NCI-H2171 (cell line): ENCODE results near the gene RIPK4.
"Not testable (repeated sequence)": the region's sequence is repeated elsewhere in the genome, so short reads cannot be mapped to it uniquely, and the experiment has no call there.

Experiments
- DNase-seq: peaks from one replicate; lab custom pipeline; 2025; lab: John Stamatoyannopoulos, UW

RIPK4 gene

GRCh38 chr21:41714299-41714865, 52.5 kb downstream of the RIPK4 start:
- DNase-seq = not testable (repeated sequence)

DNA sequence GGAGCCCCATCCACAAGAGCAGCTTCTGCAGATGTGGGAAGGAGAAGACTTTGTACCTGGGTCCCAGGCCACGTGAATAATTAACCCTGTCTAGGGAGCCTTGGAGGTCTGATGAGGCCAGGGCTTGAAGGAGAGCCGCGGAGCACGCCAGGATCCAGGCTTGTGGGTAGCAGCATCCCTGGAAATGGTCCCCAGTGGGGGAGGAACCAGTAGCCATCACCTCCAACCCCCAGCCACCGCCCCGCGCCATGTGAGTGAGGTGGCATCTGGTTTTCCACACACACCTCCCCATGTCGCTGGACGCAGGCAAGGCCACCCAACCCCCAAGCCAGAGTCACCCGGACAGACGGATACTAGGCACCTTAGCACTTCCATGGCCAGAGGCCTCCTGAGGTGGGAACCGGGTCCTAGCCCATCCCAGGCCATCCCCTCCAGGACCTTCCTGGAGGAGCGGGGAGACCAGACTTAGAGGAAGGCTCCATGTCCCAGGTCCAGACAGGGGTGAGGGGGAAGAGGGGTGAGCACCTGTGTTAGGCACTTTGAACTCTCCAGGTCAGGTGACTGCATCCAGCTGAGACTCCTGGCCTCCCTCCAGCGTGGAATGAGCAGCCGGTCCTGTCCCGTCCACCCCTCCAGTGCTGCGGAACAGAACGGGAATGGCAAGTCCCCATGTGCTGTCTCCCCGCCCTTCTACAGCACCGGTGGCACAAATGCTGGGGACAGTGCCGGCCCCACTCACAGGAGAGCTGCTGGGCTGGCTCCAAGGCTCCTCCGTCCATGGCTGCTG, 53.2 kb downstream of the RIPK4 start:
- no peak for DNase-seq

GRCh38 chr21:41712730-41713129, 54.1 kb downstream of the RIPK4 start:
- no peak for DNase-seq

GRCh38 chr21:41712201-41712600, 54.7 kb downstream of the RIPK4 start:
- DNase-seq = no peak

DNA sequence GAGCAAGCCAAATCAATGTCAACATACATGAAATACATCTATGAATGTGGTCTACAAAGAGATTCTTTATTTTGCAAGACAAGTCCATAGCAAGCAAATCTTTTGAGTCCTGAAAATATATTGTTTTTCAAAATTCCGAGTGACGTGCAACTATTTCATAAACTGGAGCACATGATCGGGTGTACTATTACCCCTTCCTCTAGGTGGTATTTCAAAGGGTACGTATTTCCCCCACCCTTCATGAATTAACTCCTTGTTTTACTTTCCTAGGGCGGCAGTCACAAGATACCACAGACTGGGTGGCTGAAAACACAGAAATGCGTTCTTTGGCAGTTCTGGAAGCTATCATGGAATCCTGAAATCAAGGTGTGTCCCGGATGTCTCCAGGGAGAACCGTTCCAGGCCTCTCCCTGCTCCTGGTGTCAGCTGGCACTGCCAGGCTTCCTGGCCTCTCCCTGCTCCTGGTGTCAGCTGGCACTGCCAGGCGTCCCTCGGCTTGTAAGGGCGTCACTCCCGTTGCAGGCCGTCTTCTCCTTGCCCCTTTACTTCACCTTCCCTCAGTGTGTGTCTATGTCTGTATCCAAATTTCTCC, 55.3 kb downstream of the RIPK4 start:
- no peak for DNase-seq

- no peak for DNase-seq
Measured at GRCh38 chr21:41710823-41711160, 56.1 kb downstream of the RIPK4 start.

DNA sequence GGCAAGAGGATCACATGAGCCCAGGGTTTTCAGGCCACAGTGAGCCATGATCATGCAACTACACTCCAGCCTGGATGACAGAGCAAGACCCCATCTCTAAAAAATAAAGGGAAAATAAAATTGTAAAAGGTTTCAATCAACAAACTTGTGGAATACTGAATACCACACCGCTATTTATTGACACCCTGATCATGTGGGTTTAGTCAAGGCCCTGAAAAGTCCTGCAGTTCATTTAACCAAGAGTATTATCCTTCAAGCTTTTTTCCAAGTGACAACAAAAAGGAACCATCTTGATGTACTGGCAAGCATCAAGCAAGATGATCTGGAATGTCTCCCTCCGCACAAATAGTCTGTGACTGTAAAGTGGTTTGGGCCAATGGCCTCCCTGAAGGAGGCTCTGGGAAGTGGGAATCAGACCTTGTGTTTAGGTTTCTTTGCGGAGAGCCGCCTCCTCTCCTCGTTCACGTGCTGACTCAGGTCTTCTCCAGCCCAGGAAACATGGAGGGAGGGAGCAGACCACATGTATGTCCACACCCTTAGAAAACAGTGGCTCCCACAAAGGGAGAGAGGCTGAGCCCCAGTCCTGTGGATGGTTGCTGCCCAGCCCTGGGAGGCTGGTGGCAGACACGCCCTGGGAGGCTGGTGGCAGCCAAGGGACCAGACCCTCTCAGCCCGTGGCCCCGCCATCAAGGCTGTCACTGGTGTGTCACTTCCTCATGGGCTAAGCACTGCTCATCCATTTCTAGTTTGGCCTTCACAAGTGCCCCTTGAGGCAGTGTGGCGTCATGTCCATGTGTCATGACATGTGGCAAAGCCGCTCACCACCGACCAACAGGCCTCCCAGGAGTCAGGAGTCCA, 56.7 kb downstream of the RIPK4 start:
- DNase-seq = no peak

- no peak for DNase-seq
Measured at GRCh38 chr21:41709166-41709565, 57.7 kb downstream of the RIPK4 start.

DNA sequence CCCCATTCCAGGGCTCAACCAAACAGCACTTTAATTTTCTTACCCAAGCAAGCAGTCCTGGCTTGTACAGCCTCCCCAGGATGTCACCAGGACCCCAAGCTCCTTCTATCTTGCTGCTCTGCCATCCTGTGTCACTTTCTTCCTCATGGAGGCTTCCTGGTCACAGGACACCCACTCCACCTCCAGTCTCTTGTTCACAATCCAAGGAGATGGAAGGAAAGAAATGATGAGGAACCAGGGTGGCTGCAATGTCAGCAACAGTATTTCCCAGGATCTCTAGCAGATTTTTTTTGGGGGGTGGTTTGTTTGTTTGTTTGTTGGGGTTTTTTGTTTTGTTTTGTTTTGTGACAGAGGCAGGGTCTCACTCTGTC, 58.9 kb downstream of the RIPK4 start:
- no peak for DNase-seq

GRCh38 chr21:41707231-41707959, 59.5 kb downstream of the RIPK4 start:
- no peak for DNase-seq

- DNase-seq = no peak
Measured at GRCh38 chr21:41706678-41707077, 60.2 kb downstream of the RIPK4 start.

DNA sequence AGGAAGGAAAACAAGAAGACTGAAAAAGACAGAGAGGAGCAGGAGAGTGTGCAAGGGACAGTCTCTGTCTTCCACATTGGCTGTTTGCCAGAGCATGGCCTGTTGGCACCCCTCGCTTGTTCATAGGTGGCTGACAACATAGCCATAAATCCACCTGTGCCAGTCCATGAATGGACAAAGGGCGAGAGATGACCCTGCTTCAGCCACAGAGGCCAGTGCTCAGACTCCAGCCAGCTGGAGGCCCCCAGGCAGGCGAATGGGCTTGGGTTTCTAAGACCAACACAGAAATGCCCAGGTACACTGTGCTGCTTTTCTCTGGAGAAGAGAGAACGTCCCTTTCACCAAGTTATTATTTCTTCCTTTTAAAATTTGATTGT, 60.6 kb downstream of the RIPK4 start:
- no peak for DNase-seq

- no peak for DNase-seq
Measured at GRCh38 chr21:41705546-41706262, 61.1 kb downstream of the RIPK4 start.

DNA sequence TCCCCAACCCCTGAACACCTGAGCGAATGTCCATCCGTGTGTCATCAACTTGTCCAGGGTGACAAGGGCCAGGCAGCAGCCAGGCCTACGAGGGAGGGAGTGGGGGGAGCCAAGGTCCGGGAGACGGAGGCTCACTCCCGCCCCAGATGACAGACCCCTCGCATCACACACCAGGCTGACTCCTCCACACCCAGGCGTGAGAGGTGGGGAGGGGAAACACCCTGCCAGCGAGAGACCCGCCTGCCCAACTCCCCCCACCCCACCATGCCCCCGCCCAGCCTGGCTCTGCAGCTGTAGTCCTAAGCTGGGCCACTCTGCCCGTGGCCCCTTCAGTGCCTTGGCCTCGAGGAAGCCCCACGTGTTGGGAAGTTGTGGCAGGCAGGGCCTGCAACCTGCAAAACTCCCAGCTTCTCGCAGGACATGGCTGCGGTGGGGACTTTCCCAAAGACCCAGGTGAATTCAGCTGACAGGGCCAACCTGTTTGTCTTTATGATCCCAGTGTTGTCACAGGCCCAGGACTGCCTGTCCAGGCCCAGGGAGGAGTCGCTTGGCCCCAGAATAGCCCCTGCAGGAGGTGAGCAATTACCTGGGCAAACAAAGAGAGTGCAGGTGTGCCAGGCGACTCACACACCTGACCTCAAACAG, 62.9 kb downstream of the RIPK4 start:
- no peak for DNase-seq

DNA sequence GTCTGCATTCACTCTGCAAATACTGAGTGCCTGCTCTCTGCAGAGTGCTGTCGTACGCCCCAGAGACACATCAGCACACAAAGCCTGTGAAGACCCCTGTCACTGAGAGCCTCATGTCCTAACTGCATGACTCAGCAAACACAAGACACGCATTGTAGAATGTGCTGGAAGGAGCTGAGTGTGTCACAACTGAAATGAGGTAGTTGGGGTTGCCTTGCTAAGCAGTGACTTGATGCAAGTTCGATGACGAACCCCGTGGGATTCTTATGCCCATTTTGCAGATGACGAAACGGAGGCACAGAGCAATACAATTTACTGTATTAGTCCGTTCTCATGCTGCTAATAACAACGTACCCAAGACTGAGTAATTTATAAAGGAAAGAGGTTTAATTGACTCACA, 65.1 kb downstream of the RIPK4 start:
- DNase-seq = no peak

- no peak for DNase-seq
Measured at GRCh38 chr21:41699311-41699710, 67.5 kb downstream of the RIPK4 start.

- no peak for DNase-seq
Measured at GRCh38 chr21:41698071-41698470, 68.8 kb downstream of the RIPK4 start.

- no peak for DNase-seq
Measured at GRCh38 chr21:41695513-41695912, 71.3 kb downstream of the RIPK4 start.

GRCh38 chr21:41694042-41694441, 72.8 kb downstream of the RIPK4 start:
- DNase-seq = not testable (repeated sequence)

DNA sequence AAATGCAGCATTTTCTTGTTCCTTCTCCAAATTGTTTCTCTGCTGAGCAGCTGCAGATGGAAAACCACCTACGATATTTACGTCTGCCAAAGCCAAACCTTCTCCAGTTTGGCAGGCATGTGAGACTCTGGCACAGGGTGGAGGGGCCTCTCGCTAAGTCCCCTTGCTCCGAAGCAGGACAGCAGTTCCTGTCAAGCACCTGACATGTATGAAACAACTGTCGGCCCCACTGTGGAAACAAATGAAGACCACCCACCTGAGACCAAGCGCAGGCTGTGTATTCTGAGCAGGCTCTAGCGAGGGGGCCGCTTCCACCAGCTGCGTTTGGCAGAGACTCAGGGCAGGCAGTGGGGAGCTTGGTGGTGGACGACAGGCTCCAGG, 74.7 kb downstream of the RIPK4 start:
- no peak for DNase-seq
